ENCODE results near the gene FTO.

DNA sequence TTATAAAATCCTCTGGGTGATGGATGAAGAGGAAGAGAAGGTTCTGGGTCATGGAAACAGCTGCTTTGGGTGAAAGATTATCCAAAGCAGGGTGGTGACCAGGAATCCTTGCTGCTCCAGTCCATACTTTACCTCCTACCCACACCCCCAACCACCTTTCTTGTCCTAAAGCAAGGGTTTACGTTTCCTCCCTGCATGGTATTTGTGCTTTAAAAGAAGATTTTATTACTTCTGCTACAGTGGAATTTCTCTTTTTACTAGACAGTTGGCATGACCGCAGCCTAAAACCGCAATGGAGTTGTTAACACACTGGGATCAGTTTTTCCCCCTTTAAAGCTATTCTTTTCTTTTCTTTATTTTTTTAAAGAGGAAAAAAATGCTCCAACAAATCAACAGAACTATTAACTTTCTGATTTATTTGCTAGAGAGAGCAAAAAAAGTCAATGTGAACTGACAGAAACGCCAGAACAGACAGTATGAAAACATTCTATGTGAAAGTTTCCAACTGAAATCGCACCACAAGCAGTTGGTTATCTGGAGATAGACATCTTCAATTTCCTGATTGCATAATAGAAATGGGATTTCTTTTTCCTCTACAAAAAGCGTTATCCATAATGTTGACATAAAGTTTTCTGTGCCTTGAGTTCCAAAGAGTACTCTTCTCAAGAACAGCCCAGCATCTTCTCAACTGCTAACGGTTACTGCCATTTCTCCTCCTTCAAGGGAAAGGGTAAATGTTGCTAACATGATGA, 346.7 kb downstream of the FTO start:
- TF ChIP-seq REST (IDR thresholded peaks at IDR 0.05; ENCODE audit: insufficient read depth in 1 of 2, low read depth in 2 of 2, low read length in 2 of 2) = no peak
- TF ChIP-seq SIN3A (IDR thresholded peaks at IDR 0.05; ENCODE audit: borderline replicate concordance, insufficient read depth, low read length) = no peak

All from PFSK-1 (cell line).